Stimulated activated CD8-positive, alpha-beta memory T cell treated with anti-CD3 and anti-CD28 coated beads, Interleukin-12 subunit alpha, Interleukin-12 subunit beta, amount 100 ng/mL, for 24 hours (primary cell): ENCODE measurements around the gene HDAC4.

Source experiments
- DNase-seq: peaks from one replicate; pipeline ENCODE4 v3.0.0-alpha.2; 2020; ENCODE audit errors: extremely low read depth

Gene HDAC4

DNA sequence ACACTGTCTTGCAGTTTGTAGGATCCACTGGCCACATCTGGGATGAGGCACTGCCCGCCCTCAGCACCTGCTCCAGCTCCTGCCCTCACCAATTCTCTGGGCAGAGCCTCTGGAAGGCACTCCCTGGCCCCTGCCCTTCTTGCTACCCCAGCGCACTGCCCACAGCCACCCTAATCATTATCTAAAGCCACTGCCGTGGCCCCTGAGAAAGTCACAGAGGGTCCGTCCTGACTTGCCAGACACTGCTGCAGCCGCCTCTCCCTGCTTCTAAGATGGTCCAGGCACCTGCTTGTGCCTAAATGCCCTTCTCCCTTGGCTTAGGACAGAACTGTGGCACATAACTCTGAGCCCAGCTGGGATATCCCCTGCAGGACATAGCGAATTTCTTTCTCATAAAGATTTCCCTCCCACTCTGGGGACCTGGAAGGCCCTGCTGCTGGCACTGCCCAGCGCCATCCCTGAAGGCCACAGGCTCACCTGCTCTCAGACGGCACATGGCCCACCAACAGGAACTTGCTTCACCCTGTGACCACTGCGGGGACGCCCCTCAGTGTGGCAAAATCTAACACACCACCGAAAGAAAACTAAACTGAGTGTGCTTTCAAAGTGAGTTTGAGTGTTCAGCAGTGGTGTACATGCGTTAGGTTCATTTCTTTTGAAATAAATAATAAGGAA is 244.9 kb downstream of the HDAC4 start:
- DNase-seq, result no peak

DNA sequence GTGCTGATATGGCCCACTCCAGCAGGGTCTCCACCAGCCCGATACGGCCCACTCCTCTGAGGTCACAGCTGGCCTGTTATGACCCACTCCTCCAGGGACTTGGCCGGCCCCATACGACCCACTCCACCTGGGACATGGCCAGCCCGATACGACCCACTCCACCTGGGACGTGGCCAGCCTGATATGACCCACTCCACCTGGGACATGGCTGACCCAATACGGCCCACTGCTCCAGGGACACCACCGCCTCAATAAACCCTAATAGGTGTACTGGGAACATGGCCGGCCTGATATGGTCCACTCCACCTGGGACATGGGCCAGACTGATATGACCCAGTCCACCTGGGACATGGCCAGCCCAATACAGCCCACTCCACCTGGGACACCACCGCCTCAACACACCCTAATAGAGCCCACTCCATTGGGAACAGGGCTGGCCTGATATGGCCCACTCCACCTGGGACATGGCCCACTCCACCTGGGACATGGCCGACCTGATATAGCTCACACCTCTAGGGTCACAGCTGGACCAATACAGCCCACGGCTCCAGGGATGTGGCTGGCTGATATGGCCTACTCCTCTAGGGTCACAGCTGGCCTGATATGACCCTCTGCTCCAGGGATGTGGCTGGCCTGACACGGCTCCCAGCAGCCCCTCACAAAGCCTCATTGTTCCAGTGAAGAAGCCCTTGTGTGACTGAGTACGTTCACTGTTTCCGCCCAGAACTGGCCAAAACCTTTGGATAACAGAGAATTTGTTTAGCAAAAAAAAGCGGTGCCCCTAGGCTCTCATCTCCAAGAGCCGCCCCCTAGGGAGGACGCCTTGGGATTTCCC is 245.6 kb downstream of the HDAC4 start:
- no peak for DNase-seq

DNA sequence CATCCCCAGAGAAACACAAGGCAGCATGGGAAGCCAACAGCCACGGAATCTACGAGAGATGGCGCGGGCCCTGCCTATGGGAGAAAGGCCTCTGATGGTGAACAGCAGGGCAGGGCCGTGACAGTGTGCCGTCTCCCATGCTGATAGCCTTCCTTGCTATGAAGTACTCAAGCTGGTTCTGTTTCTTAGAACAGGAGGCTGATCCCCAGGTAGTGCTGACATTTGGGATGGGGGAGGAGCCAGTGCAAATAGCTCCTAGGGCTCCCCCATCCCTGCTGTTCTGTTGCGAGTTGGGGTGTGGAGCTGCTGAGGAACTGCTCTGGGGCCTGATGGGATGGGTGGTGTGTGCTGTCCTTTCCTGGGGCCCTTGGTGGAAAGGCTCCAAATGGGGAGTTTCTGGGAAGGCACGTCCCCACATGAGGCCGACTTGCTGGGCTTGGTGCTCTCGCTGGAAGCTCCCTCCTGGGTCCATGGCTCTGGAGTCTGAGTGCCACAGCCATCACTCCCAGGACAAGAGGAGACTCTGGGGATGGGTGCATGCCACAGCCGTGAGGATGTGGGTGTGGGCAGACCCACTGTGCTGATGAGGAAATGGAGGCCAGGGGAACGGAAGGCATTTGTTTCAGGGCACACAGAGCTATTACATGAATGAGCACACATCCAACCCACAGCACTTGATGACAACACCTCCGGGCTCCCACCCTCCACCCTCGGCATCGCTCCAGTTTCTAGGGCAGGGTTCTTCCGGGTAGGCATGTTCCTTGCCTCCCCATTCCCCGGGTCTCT is 246.8 kb downstream of the HDAC4 start:
- no peak for DNase-seq

DNA sequence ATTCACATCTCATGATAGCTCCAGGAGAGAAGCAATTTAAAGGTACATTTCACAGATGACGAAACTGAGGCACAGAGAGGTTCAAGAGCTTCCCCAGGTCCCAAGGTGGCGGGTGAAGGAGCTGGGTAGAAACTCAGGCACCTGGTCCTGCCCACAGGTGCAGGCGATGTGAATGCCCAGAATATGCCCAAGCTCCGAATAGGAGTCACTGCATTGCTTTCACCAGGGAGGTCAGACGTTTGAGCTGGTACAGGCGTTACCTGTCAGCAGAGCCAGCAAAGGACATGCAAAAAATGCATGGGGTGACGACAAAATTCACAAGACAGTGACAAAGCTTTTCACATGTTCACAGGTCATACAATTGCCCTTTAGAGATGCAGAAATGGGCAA is 247.9 kb downstream of the HDAC4 start:
- DNase-seq, result no peak

DNA sequence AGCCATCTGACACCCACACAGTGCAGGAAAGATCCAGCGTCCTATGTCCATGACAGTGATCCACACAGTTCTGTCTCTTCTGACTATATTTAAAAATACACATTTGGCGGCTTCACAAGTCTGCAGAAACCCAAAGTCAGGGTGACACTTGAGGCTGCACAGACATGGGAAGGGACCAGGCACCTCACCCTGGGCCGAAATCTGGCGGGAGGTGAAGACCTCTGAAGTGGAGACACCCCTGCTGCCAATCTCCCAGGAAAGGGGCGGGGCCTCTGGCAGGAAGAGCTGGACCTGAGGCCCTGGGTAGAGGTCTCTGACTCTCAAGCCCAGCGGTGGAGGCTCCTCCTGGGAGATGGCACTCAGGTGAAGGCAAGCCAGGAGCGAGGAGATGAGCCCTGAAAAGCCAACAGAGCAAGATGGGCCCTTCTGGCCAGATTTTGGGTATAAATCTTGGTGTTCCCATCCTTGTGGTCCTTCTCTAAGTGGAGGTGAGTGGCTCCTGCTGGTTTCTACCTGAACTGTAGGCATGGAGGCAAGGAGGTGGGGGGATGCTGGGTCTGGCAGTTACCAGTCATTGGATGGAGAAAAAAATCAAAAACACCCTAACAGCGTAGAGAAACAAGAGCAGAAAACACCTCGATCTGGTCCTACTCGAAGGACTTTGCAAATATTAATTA is 248.4 kb downstream of the HDAC4 start:
- no peak for DNase-seq

DNA sequence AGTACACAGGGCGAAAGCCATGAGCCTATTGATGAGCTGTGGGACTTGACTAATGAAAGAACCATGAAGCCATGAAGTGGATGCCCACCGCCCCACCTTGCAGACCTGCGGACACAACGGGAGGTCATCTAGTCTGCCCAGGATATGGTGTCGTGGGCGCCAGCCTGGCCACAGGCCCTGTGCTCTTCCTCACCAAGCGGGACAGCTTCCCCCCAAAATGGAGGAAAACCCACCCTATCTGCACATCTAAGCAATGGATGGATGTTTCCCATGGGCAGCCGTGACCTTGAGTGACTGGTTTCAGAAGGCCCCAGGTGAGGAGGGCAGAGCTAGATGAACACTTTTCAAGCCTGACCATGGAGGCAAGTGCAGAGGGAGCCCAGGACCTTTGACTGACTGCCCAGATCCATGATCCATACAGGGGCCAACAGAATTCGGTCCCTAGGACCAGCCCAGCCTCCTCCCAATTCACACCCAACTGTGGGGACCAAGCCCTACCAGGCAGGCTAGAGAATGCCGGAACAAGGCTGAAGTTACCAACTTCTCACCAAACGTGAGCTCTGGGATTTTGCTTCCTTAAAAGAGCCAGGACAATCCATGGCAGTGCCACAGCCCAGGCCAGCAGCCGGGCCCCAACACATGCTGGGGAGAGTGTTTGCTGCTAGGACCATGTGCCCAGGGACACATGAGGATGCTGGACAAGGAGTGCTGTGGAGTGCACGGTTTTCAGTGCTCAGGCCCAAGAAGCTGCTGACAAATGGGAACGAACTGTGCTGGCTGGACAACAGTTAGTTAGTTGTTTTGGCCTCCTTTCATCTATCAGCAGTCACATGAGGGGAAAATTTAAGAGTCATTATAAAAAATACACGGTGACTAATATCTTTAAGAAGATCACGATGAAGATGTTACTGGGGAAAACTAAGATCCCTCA is 249.4 kb downstream of the HDAC4 start:
- DNase-seq, result no peak

DNA sequence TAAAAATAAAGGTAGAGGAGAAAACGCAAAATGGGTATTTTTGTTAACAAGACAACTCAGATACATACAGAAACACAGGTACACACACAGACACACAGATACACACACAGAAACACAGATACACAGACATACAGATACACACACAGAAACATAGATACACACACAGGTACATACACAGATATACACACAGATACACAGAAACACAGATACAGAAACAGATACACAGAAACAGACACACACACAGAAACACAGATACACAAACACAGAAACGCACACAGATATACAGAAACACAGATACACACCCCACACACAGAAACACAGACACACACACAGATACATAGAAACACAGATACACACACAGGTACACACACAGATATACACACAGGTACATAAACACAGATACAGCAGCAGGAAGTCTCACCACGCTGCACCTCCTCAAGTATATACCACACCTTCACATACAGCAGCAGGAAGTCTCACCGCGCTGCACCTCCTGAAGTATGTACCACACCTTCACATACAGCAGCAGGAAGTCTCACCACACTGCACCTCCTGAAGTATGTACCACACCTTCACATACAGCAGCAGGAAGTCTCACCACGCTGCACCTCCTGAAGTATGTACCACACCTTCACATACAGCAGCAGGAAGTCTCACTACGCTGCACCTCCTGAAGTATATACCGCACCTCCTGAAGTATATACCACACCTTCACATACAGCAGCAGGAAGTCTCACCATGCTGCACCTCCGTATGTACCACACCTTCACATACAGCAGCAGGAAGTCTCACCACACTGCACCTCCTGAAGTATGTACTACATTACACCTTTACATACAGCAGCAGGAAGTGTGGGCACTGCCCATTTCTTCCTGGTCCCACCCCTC is 250.5 kb downstream of the HDAC4 start:
- no peak for DNase-seq

DNA sequence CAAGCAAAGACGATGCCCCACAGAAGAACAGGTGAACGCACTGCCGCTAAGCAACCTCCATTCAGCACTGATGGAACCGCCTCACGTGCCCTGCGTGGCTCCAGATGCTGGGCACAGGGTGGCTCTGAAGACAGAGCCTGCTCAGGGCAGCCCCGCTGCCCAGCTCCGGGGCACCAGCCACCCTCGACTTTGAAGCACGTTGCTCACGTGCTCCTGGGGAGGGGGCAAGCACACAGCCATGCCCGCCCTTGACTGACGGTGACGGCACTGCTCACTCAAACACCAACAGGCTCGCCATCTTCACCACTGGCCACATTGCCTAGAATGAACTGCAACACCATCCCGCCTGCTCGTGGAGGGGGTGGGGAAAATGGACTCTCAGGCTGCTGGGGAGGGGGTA is 251.3 kb downstream of the HDAC4 start:
- DNase-seq, result no peak

DNA sequence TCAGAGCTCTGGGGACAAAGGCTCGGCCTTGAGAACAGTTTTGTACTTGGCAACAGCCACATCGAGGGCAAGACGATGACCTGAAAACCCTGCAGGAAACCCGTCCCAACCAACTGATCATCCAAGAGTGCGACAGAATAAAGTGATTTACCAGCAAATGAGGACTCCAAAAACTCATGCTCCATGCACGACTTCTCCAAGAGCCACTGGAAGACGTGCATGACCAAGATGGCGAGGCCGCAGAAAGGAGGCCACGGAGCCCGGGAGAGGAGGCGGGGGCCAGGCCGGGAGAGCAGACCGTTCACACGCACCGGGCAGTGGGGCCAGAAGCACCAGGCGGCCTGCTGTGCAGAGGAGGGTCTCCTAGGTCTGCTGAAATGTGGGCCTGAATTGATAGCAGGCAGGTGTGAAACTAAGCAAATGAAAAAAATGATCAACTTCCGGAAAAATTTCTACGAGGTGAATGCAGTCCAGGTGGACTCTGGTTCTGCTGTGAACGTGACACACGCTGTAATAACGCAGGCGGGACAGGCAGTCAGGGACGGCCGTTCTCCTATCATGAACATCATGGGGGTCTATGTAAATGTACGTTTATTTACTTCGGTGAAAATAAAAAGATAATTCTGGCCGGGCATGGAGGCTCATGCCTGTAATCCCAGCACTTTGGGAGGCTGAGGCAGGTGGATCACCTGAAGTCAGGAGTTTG is 252.2 kb downstream of the HDAC4 start:
- DNase-seq, result no peak

DNA sequence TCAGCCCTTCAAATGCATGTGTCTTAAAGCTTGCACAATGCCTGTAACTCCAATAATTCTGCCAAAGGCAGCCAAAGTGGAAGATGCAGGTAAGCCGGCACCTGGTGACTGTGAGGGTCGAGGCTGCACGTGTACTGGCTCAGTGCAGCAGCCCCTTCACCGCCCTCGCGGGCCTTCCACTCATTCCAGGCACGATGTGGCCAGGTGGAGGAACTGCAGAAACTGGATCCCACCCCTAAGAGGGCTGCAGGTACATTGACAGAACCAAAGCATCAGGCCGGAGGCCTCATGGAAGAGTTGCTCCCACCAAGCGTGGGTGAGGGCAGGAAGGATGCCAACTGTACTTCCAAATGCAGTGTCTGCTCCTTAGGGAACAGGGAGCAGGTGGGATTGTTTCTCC is 253.4 kb downstream of the HDAC4 start:
- DNase-seq, result no peak

DNA sequence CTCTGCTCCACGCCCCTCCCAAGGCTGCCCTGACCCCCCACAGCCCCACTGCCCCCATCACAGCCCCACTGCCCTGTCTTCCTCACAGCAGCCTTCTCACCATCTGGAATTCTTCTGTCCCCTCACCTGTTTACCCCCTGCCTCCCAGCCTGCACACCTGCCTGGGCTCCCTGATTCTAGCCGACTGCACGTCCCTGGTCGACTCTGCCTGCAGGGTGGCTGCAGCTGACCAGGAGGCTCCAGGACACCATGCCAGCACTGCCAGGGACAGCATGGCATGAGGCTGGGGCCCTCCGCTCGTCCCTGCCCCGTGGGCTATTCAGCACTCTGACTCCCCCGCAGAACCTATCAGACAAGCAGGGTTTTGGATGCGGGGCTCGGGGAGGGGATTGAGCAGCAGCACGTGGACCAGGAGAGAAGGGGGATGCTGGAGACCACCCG is 254.1 kb downstream of the HDAC4 start:
- no peak for DNase-seq

DNA sequence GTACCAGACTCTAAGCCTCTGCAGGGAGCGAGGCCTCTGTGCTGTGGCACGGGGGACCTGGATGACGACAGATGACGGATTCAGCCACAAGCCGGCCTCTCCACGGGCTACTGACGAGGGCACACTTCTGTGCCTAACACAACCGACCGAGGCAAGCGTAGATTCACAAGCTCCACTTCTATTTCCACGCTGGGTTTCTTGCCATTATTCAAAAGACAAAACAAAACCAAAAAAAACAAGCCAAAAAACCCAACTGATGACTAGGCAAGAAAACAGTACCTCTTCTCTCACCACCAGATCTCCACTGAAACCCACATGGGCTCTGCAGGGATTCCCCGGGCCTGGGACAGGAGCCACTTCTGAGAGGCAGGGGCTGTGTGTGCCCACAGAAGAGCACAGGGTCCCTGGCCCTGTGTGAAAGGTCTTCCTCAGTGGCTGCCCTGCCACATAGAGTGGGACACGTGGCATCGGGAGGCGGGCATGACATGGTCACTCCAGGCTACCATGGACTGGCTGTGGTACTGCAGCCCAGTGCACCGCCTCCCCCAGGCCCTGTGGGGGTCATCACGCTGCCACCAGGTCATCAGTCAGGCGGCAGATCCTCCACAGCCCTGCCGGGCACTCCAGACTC is 254.7 kb downstream of the HDAC4 start:
- no peak for DNase-seq

DNA sequence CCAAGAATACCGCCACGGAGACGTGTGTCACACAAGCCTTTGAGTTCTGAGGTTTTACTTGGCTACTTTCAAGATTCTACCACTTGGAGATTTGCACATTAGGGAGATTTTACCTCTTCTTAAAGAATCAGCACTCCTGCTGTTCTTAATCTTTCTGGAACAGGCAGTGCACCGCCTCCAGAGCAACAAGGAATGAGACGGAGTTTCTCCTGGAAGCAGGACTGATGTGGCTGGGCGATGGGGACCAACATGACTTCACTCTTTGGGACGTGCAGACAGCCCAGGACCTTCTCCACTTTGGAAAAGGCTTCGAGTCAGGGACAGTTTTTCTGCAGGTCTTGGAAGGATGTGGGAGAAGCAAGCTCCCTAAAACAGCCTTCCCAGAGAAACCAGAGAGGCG is 255.2 kb downstream of the HDAC4 start:
- DNase-seq, result no peak

DNA sequence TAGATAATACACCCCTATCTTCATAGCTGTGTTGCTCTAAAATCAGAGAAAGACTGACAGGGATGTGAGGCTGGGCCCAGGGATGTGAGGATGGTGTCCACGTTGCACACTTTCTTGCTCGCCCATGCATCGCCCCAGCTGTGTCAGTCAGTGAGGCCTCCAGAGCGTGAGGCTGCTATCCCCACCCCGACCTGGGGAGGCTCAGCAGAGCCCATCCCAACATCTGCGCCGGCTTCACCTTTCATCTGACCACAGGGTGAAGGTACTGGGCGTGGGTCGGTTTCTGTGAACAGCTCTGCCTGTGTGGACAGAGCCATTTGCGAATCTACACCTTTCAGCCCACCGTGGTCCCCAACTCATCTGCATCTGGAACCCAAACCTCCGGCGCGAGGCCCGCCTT is 255.7 kb downstream of the HDAC4 start:
- no peak for DNase-seq

DNA sequence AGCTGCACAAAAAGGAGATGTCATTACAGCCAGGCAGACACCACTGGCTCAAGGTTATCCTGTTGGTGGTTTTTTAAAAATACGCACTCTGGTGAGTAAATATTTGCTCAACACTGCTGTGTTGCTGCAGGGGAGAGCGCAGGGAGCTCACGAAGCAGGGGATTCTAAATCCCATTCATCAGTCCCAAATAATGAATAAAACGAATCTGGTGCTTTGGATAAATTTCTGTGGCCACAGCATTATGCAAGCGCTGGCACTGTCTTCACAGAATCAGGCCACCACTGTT is 256.2 kb downstream of the HDAC4 start:
- DNase-seq, result no peak

DNA sequence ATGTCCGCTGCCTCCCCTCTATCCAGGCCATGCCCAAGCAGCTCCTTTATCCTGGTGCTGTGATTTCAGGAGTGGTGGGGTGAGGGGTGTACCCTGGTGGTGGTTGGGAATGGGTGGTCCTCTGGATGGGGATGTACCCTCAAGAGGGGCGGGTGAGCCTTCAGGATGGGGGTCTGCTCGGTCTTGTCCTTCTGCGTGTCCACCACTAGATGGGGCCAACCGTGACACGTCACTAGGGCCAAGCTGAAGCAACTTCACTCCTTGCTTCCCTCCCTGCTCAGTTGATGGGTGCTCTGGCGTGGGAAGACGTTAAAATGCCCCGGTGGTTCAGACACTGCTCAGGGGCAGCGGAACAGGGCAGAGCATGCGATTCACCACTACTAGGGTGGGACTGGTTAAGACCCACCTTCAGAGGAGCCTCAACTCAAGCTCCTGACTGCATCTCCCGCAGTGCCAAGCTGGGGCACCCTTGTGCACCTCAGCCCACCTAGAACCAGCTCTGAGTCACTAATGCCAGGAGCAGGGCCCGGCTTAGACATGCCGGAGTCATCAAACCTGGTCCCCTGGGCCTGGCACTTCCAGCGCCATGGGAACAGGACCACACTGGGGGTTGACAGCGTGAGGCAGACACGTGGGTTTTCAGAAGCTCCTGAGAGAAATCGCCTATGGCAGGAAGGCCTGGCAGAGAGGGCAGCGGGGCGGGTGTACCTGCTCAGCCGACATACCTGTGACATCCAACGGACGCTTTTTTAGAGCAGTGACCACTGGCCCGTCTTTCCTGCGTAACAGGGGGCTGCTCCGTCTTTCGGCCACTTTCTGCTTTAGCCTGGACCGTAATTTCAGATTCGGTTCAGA is 256.7 kb downstream of the HDAC4 start:
- DNase-seq, result no peak

DNA sequence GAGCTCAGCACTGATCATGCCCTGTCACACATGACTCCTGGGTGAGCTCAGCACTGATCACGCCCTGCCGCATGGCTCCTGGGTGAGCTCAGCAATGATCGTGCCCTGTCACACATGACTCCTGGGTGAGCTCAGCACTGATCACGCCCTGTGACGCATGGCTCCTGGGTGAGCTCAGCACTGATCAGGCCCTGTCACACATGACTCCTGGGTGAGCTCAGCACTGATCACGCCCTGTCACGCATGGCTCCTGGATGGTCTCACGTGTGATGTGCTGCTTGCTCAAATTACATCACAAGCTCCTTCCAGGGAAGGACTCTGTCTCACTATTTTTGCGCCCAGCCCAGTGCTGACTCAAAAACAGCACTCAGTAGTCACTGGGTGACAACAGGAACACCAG is 258.0 kb downstream of the HDAC4 start:
- no peak for DNase-seq

DNA sequence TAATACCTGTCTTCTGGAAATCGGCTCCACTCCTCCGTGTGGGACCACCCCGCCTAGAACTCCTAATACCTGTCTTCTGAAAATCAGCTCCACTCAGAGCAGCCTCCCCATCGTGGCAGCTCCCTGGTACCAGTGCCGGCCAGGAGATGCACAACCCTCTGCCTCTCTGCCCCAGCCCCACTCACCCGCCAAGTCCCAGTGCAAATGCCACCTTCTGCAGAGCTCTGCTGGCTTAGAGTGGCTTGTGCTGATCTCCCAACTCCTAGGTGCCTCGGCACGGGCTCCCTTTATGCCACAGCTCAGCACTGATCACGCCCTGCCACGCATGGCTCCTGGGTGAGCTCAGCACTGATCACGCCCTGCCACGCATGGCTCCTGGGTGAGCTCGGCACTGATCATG is 258.5 kb downstream of the HDAC4 start:
- DNase-seq, result no peak
